Activated CD8-positive, alpha-beta T cell treated with anti-CD3 and anti-CD28 coated beads, Interleukin-2, amount 10 ng/mL, durations not matched to agents 7 days and 5 days (primary cell): ENCODE data around the gene WASF2. TPM values are rescaled to one million over a fixed set of nuclear protein-coding genes. Genes with fewer than 3 reads are reported as not detected.
"Not testable (repeated sequence)": the region's sequence is repeated elsewhere in the genome, so short reads cannot be mapped to it uniquely, and the experiment has no call there.

Source experiments
- ATAC-seq: fragments of 150-1000 bp; cut with Tn5 transposase; one replicate; pipeline ENCODE4 v1.10.0; 2021; ENCODE audit warnings: moderate library complexity
- CTCF ChIA-PET: fragments of 350-600 bp; sonication (Branson Sonifier 250); formaldehyde crosslinking; loops from one replicate; lab custom pipeline; 2021; ENCODE audit warnings: antibody characterized with exemption; lab: Charles Lee
- POLR2A ChIA-PET: fragments of 350-600 bp; sonication (Branson Sonifier 250); formaldehyde crosslinking; loops from one replicate; lab custom pipeline; 2021; ENCODE audit warnings: antibody characterized with exemption; lab: Charles Lee
- DNase-seq: peaks from one replicate; pipeline ENCODE4 v3.0.0-alpha.2; 2020
- H3K27ac Mint-ChIP-seq: one replicate; pipeline ENCODE4 v1.8.0; 2021; ENCODE audit warnings: mild to moderate bottlenecking, mixed read lengths
- H3K27me3 Mint-ChIP-seq: one replicate; pipeline ENCODE4 v1.8.0; 2021; ENCODE audit warnings: low read depth, mixed read lengths
- H3K36me3 Mint-ChIP-seq: one replicate; pipeline ENCODE4 v1.8.0; 2021; ENCODE audit warnings: low read depth, mixed read lengths
- H3K4me1 Mint-ChIP-seq: one replicate; pipeline ENCODE4 v1.8.0; 2021; ENCODE audit warnings: low read depth, mixed read lengths
- H3K4me3 Mint-ChIP-seq: one replicate; pipeline ENCODE4 v1.8.0; 2021; ENCODE audit warnings: mild to moderate bottlenecking, mixed read lengths
- H3K9me3 Mint-ChIP-seq: one replicate; pipeline ENCODE4 v1.8.0; 2022; ENCODE audit warnings: mixed read lengths; ENCODE audit not compliant: insufficient read depth
- total RNA-seq, 2 experiments: library from RNA; stranded (reverse); gene quantifications; one replicate each; pipeline ENCODE4 v1.2.3, GENCODE V29; 2021

Gene WASF2
- total RNA-seq, 2 experiments from 2014 or later = 120 to 127 TPM

DNA sequence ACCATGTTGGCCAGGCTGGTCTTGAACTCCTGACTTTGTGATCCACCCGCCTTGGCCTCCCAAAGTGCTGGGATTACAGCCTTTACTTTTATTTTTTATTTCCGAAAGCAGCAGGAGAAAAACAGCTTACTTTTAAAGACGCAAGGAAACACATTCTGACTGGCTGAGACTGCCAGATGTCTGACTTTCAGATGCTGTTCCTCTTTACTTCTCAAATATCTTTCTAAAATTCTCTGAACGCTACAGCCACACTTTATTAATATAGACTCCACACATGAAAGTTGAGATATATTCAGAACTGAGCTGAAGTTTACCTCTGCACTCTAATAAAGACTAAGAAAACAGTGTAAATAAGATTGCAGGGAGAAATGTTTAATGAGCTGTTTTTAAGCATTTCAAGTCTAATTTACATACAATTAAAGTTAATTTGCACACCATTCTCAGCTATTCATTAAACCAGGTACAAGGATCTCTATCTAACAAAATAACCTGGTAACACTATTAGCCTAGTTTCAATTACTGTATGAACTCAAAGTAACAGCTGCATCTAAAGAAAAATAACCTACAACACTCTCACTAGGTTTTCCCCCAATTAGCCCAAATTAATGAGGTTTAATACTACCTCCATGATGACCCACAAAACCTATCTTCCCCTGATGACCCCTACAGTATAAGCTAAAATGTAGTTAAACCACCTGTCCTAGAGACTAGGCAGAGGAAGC is 24.9 kb downstream of the WASF2 start:
- H3K4me1 Mint-ChIP-seq = peaks cover 25% of the 10 kb centered on the region
- CTCF ChIA-PET = interaction anchor here (0.8 to 2.5 kb wide), 12 partner anchors 8 to 205 kb away, joined by 3 to 10 read pairs (median 3); partner anchors contain the start of gene WASF2

DNA sequence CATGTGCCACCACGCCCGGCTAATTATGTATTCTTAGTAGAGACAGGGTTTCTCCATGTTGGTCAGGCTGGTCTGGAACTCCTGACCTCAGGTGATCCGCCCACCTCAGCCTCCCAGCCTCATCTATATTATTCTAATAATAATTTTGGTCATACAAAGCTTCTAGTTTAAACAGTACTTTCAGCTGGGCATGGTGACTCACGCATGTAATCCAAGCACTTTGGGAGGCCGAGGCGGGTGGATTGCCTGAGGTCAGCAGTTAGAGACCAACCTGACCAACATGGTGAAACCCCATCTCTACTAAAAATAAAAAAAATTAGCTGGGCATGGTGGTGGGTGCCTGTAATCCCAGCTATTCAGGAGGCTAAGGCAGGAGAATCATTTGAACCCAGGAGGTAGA is 26.1 kb downstream of the WASF2 start:
- CTCF ChIA-PET = interaction anchor here (1.0 to 2.5 kb wide), 5 partner anchors 19 to 163 kb away, joined by 3 to 10 read pairs (median 4); no protein-coding TSS in a partner anchor
- POLR2A ChIA-PET = interaction anchor here (0.9 kb wide), 1 partner anchor 26 kb away, joined by 3 read pairs; the partner anchor contains the start of gene WASF2
- H3K9me3 Mint-ChIP-seq, DNase-seq, ATAC-seq, H3K27me3 Mint-ChIP-seq, H3K4me3 Mint-ChIP-seq, H3K27ac Mint-ChIP-seq: not testable (repeated sequence)
- peaks cover 19% of the 10 kb centered on the region for H3K36me3 Mint-ChIP-seq
- peaks cover 17% of the 10 kb centered on the region for H3K4me1 Mint-ChIP-seq

More for the DNA sequence above, 24.9 kb downstream of the WASF2 start:
- POLR2A ChIA-PET = interaction anchor here (0.6 to 1.6 kb wide), 3 partner anchors 21 to 44 kb away, joined by 3 to 5 read pairs (median 3); partner anchors contain the start of gene WASF2
- no peaks in the 10 kb centered on the region for H3K27me3 Mint-ChIP-seq
- DNase-seq (no peak), ATAC-seq (no peak)
- H3K9me3 Mint-ChIP-seq = no peaks in the 10 kb centered on the region
- no peak overlapping the region for H3K4me3 Mint-ChIP-seq
- H3K36me3 Mint-ChIP-seq = peaks cover 26% of the 10 kb centered on the region
- H3K27ac Mint-ChIP-seq = no peak overlapping the region

DNA sequence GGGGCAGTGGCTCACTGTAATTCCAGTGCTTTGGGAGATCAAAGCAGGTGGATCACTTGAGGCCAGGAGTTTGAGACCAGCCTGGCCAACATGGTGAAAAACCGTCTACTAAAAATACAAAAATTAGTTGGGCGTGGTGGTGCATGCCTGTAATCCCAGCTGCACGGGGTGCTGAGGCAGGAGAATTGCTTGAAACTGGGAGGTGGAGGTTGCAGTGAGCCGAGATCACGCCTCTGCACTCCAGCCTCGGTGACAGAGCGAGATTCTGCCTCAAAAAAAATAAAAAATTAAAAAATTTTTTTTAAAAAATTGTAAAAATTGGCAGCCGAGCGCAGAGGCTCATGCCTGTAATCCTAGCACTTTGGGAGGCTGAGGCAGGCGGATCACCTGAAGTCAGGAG is 31.4 kb downstream of the WASF2 start:
- POLR2A ChIA-PET, H3K4me3 Mint-ChIP-seq, ATAC-seq, DNase-seq, H3K9me3 Mint-ChIP-seq, CTCF ChIA-PET, H3K27ac Mint-ChIP-seq, H3K27me3 Mint-ChIP-seq: not testable (repeated sequence)
- Mint-ChIP-seq H3K4me1 (peaks cover 35% of the 10 kb centered on the region), H3K36me3 (peaks cover 14% of the 10 kb centered on the region)

DNA sequence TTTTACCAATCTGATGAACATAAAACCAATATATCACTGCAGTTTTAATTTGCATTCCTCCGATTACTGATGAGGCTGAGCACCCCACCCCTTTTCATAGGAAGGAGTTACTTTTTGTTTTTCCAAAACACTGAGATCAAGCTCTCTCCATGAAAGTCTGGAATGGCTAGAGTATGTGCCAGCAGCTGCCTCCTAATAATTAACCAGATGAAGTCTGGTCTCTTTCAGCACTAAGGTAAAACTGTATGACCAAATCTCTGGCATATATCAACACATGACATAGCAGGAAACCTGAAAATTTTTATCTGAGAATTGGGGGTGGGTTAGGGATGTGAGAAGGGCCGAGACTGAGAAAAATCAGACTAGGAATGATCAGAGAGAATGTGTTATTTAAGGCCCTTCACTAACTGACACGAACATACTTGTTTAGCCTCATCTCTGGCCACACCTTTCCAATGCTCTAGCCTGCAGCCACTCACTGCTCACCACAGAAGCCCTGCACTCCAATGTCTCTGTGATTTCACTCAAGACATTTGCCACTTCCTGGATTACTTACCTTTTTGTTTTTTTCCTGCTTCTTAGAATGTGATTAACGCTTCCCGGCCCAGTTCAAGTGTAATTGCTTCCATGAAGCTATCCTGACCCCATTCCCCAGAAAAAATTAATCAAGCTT is 34.7 kb downstream of the WASF2 start:
- no peaks in the 10 kb centered on the region for H3K9me3 Mint-ChIP-seq

DNA sequence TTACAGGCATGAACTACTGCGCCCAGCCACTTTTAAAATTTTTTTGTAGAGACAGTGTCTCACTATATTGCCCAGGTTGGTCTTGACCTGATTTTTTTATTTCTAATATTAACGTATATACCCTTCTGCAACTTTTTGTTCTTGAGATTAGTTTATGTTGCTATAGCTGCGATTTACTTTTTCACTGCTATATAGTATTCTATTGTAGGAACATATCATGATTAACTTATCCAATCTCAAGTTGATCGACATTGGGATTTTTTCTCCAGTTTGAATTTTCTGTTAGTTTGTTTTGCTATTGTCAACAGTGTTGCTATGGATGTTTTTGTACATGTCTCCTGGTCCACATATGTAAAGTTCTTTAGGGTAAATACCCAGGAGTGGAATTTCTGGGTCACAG is 35.4 kb downstream of the WASF2 start:
- ATAC-seq (no peak), DNase-seq (no peak)
- no peak overlapping the region for H3K4me3 Mint-ChIP-seq
- peaks cover 36% of the 10 kb centered on the region for H3K4me1 Mint-ChIP-seq
- ChIA-PET CTCF (interaction anchor here (0.6 to 1.5 kb wide), 4 partner anchors 9 to 158 kb away, joined by 3 to 4 read pairs (median 4); no protein-coding TSS in a partner anchor), POLR2A (no interaction called here)
- H3K27me3 Mint-ChIP-seq = no peaks in the 10 kb centered on the region
- peak overlapping the region; percentile 80 for H3K27ac Mint-ChIP-seq
- no peaks in the 10 kb centered on the region for H3K9me3 Mint-ChIP-seq
- peaks cover 13% of the 10 kb centered on the region for H3K36me3 Mint-ChIP-seq

More for the DNA sequence above, 34.7 kb downstream of the WASF2 start:
- Mint-ChIP-seq H3K4me3 (peak overlapping the region; percentile 42), H3K4me1 (peaks cover 40% of the 10 kb centered on the region), H3K36me3 (peaks cover 10% of the 10 kb centered on the region), H3K27me3 (no peaks in the 10 kb centered on the region), H3K27ac (peak overlapping the region; percentile 80)
- peak; percentile 61 for DNase-seq
- ATAC-seq = peak; percentile 97
- ChIA-PET CTCF (interaction anchor here (0.6 to 1.5 kb wide), 6 partner anchors 9 to 159 kb away, joined by 3 to 4 read pairs (median 4); no protein-coding TSS in a partner anchor), POLR2A (no interaction called here)

DNA sequence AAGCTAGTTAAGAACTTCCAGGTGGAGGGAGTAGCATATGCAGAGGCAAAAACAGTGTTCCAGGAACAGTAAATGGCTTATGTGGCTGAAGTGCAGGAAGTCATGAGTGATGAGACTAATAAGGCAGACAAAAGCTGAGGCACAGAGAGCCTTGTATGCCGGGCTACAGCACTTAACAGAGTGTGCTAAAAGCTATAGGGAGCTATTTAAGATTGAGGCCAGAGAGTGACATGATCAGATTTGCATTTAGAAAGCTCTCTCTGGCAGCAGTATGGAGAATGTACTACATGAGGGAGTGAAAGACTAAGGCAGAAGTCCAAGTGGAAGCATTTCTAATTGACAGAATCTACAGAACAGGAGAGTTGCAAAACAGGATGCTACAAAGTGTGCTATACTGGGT is 38.6 kb downstream of the WASF2 start:
- H3K4me3 Mint-ChIP-seq = no peak overlapping the region
- no peaks in the 10 kb centered on the region for H3K27me3 Mint-ChIP-seq
- DNase-seq (no peak), ATAC-seq (no peak)
- peaks cover 28% of the 10 kb centered on the region for H3K36me3 Mint-ChIP-seq
- peaks cover 49% of the 10 kb centered on the region for H3K4me1 Mint-ChIP-seq
- H3K9me3 Mint-ChIP-seq = no peaks in the 10 kb centered on the region
- CTCF ChIA-PET = interaction anchor here (0.7 to 2.2 kb wide), 4 partner anchors 13 to 105 kb away, joined by 3 to 11 read pairs (median 4); no protein-coding TSS in a partner anchor
- peak overlapping the region; percentile 69 for H3K27ac Mint-ChIP-seq
- POLR2A ChIA-PET = interaction anchor here (0.6 kb wide), 1 partner anchor 298 kb away, joined by 3 read pairs; no protein-coding TSS in a partner anchor

DNA sequence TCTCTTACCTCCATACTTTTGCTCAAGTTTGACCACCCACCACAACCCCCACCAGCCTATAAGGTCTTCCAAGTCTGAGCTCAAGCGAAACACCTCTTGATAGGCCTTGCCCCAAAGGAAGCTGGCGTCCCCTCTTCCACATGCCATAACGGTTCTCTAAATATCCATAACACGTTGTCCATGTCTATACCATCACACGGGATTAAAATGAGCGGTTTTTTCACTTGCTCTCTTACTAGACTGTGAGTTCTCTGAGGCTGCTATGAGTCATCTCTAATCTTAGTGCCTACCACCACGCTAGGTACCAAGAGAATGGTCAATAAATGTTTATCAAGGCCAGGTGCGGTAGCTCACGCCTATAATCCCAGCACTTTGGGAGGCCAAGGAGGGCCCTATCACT is 41.0 kb downstream of the WASF2 start:
- Mint-ChIP-seq H3K27me3 (no peaks in the 10 kb centered on the region), H3K4me3 (no peak overlapping the region), H3K9me3 (no peaks in the 10 kb centered on the region), H3K27ac (no peak overlapping the region), H3K36me3 (peaks cover 24% of the 10 kb centered on the region), H3K4me1 (peaks cover 45% of the 10 kb centered on the region)
- ATAC-seq (no peak), DNase-seq (no peak)
- CTCF ChIA-PET = no interaction called here
- POLR2A ChIA-PET = interaction anchor here (0.6 kb wide), 1 partner anchor 272 kb away, joined by 4 read pairs; no protein-coding TSS in a partner anchor

DNA sequence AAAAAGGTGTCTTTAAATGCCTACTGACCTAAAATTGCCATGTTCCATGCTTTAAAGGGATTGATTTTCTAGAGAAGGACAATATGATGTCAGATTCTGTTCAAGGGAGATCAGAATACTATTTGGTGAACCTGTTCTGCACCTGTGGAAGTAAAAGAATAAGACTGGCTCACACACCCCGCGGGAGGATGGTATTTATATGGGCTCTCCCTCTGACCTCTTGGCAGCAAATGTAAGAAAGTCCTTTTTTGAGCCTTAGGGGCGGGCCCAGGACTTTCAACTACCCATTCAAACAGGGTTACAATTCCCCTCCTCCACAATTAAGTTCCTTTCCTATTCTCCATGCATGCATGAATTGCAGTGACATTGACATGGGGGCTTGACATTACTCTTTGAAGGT is 42.1 kb downstream of the WASF2 start:
- ChIA-PET CTCF (interaction anchor here (1.1 to 2.2 kb wide), 4 partner anchors 14 to 159 kb away, joined by 3 to 6 read pairs (median 4); no protein-coding TSS in a partner anchor), POLR2A (interaction anchor here (0.6 kb wide), 1 partner anchor 19 kb away, joined by 3 read pairs; no protein-coding TSS in a partner anchor)
- H3K27me3 Mint-ChIP-seq = no peaks in the 10 kb centered on the region
- no peak for ATAC-seq
- DNase-seq = no peak
- H3K27ac Mint-ChIP-seq = no peak overlapping the region
- H3K4me1 Mint-ChIP-seq = peaks cover 44% of the 10 kb centered on the region
- no peaks in the 10 kb centered on the region for H3K9me3 Mint-ChIP-seq
- no peak overlapping the region for H3K4me3 Mint-ChIP-seq
- H3K36me3 Mint-ChIP-seq = peaks cover 25% of the 10 kb centered on the region

DNA sequence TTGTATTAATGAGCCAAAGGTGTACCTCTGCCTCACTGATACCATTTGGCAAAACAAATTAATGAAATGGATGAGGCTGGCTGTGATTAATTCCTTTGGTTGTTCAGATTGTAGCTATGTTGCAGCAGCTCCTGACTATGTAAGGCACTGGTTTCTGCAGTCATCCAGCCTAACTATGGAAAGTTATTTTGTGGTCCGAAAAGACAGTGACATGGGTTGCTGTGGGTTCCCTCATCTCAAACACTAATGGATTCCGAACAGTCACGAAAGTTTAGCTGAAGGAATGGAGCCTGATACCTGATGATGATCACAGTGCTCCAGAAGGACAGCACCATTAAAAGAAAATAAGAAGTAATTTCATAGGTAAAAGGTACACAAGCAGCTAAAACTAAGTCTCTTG is 42.6 kb downstream of the WASF2 start:
- H3K36me3 Mint-ChIP-seq = peaks cover 25% of the 10 kb centered on the region
- H3K9me3 Mint-ChIP-seq = no peaks in the 10 kb centered on the region
- H3K27ac Mint-ChIP-seq = no peak overlapping the region
- ChIA-PET POLR2A (interaction anchor here (0.6 to 0.7 kb wide), 2 partner anchors 10 to 19 kb away, joined by 3 read pairs; no protein-coding TSS in a partner anchor), CTCF (interaction anchor here (0.6 to 2.2 kb wide), 7 partner anchors 10 to 159 kb away, joined by 3 to 6 read pairs (median 3); no protein-coding TSS in a partner anchor)
- no peak for DNase-seq
- no peak for ATAC-seq
- H3K27me3 Mint-ChIP-seq = no peaks in the 10 kb centered on the region
- no peak overlapping the region for H3K4me3 Mint-ChIP-seq
- H3K4me1 Mint-ChIP-seq = peaks cover 44% of the 10 kb centered on the region

DNA sequence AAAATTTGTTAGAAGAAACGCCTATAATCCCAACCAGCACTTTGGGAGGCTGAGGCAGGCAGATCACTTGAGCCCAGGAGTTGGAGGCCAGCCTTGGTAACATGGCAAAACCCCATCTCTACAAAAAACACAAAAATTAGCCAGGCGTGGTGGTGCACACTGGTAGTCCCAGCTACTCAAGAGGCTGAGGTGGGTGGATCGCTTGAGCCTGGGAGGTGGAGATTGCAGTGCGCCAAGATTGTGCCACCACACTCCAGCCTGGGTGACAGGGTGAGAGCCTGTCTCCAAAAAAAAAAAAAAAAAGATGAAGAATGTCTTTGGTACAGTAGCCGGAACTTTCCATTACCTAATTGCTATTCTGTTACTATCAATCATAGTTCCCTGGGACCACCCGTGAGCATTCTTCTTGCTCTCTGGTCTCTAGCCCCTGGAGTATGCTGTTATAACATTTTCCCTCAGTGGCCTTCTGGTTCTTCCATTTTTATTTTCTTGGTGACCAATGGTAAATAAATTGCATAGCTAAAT is 43.4 kb downstream of the WASF2 start:
- Mint-ChIP-seq H3K36me3 (peaks cover 25% of the 10 kb centered on the region), H3K27me3 (no peaks in the 10 kb centered on the region), H3K4me1 (peaks cover 42% of the 10 kb centered on the region), H3K27ac (no peak overlapping the region), H3K9me3 (no peaks in the 10 kb centered on the region), H3K4me3 (no peak overlapping the region)
- CTCF ChIA-PET = interaction anchor here (1.2 to 2.2 kb wide), 7 partner anchors 8 to 223 kb away, joined by 3 to 10 read pairs (median 5); no protein-coding TSS in a partner anchor
- DNase-seq (no peak), ATAC-seq (no peak)
- POLR2A ChIA-PET = interaction anchor here (1.0 kb wide), 1 partner anchor 11 kb away, joined by 4 read pairs; no protein-coding TSS in a partner anchor
